ENCODE measurements around the gene APOBEC4. TPM values are rescaled to one million over a fixed set of nuclear protein-coding genes. Genes with fewer than 3 reads are reported as not detected.

The APOBEC4 gene
- total RNA-seq, 1 donor from 2014 or later, result not detected

DNA sequence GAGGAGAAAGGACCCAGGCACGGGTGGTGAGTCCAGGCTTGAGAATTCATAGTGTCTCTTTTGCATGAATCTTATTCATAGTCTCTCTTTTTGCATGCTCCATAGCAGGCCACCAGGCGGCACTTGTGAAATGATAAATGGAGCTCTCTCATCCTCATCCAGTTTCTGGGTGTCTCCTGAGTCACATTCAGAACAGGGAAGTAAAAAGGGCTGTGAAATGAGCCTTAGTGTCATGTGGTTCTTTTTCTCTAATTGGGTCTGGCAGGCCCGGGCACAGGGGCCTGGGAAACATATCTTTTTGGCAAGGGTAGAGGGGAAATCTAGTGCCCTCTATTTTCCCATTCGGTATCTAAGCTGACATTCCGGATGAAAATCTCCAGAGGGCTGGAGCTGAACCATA, 43.8 kb downstream of the APOBEC4 start:
- TF ChIP-seq, protein P1, sequence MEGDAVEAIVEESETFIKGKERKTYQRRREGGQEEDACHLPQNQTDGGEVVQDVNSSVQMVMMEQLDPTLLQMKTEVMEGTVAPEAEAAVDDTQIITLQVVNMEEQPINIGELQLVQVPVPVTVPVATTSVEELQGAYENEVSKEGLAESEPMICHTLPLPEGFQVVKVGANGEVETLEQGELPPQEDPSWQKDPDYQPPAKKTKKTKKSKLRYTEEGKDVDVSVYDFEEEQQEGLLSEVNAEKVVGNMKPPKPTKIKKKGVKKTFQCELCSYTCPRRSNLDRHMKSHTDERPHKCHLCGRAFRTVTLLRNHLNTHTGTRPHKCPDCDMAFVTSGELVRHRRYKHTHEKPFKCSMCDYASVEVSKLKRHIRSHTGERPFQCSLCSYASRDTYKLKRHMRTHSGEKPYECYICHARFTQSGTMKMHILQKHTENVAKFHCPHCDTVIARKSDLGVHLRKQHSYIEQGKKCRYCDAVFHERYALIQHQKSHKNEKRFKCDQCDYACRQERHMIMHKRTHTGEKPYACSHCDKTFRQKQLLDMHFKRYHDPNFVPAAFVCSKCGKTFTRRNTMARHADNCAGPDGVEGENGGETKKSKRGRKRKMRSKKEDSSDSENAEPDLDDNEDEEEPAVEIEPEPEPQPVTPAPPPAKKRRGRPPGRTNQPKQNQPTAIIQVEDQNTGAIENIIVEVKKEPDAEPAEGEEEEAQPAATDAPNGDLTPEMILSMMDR (IDR thresholded peaks at IDR 0.05), result peak; percentile 58
- no peak overlapping the region for H3K4me3 ChIP-seq
- H3K4me1 ChIP-seq, result peaks cover 29% of the 10 kb centered on the region
- peak overlapping the region; percentile 59 for H3K27ac ChIP-seq
- peak; percentile 85 for ATAC-seq
- no peaks in the 10 kb centered on the region for H3K27me3 ChIP-seq
- H3K9me3 ChIP-seq, result no peaks in the 10 kb centered on the region
- no peaks in the 10 kb centered on the region for H3K36me3 ChIP-seq
- DNase-seq, result peak; percentile 66
- intact Hi-C loops (cut with DNase I), result no loop called here

DNA sequence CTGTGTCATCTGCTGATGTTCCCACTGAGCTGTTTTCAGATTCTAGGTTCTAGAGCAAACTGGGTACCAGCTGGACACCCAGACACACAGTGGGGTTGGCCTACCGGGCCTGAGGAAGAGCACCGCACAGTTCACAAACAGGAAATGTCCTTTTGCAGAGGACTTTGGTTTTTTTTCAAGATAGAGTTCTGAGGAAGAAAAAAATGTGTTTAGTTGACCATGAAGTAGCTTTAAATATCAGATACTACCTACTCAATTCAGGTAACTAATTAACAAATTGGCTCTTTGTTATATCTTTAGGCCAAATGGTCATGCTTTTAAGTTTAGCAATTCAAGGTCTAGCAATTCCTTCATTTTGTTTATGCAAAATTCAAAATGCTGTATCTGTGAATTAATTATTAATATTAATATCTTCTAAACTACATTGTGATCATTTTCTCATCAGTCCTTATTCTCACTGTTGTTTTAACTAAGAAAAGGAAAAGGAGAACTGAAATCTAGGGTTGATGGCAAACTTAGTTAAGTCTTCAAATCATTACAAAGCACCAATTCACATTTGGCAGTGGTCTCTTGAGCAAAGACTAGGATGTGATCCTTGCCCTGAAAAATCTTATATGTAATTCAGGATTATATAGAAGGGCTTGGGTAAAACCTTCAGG, 45.7 kb downstream of the APOBEC4 start:
- DNase-seq, result no peak
- ATAC-seq, result no peak
- Histone ChIP-seq H3K4me1 (peaks cover 29% of the 10 kb centered on the region), H3K9me3 (no peaks in the 10 kb centered on the region), H3K27ac (no peak overlapping the region), H3K4me3 (no peak overlapping the region), H3K27me3 (no peaks in the 10 kb centered on the region), H3K36me3 (no peaks in the 10 kb centered on the region)
- intact Hi-C loops (cut with DNase I), result no loop called here
- TF ChIP-seq, protein P1 (IDR thresholded peaks at IDR 0.05), result no peak

DNA sequence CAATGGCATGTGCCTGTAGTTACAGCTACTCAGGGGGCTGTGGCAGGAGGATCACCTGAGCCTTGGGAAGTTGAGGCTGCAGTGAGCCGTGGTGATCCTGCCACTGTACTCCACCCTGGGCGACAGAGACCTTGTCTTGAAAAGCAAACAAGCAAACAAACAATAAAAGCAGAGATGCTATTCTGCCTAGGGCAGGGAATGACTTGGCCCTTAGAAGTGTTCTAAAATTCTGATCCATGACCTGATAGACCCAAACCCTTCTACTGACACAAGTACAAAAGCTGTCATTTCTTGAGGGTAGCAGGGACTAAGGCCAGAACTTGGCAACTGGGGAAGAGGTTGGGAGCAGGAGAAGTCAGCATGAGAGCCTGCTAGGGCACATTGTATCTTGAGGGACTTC, 47.2 kb downstream of the APOBEC4 start:
- H3K27ac ChIP-seq, result no peak overlapping the region
- H3K9me3 ChIP-seq, result no peaks in the 10 kb centered on the region
- peaks cover 29% of the 10 kb centered on the region for H3K4me1 ChIP-seq
- H3K4me3 ChIP-seq, result no peak overlapping the region
- ATAC-seq (no peak), DNase-seq (no peak)
- intact Hi-C loops (cut with DNase I), result no loop called here
- H3K27me3 ChIP-seq, result no peaks in the 10 kb centered on the region
- no peaks in the 10 kb centered on the region for H3K36me3 ChIP-seq
- TF ChIP-seq, protein P1 (IDR thresholded peaks at IDR 0.05), result no peak

GRCh38 chr1:183604815-183605214, 48.3 kb downstream of the APOBEC4 start:
- TF ChIP-seq, protein P1 (IDR thresholded peaks at IDR 0.05), result no peak
- DNase-seq (no peak), ATAC-seq (peak; percentile 72)
- no peak overlapping the region for H3K4me3 ChIP-seq
- H3K36me3 ChIP-seq, result no peaks in the 10 kb centered on the region
- intact Hi-C loops (cut with DNase I), result no loop called here
- peaks cover 20% of the 10 kb centered on the region for H3K4me1 ChIP-seq
- peak overlapping the region; percentile 65 for H3K27ac ChIP-seq
- H3K27me3 ChIP-seq, result no peaks in the 10 kb centered on the region
- H3K9me3 ChIP-seq, result no peaks in the 10 kb centered on the region

- TF ChIP-seq, protein P1 (IDR thresholded peaks at IDR 0.05), result no peak
- ATAC-seq, result peak; percentile 76
- Histone ChIP-seq H3K36me3 (no peaks in the 10 kb centered on the region), H3K27ac (peak overlapping the region; percentile 65), H3K9me3 (no peaks in the 10 kb centered on the region), H3K27me3 (no peaks in the 10 kb centered on the region), H3K4me1 (peaks cover 15% of the 10 kb centered on the region), H3K4me3 (no peak overlapping the region)
- peak; percentile 81 for DNase-seq
- intact Hi-C loops (cut with DNase I), result no loop called here
Measured at GRCh38 chr1:183604038-183604808, 48.9 kb downstream of the APOBEC4 start.
